Measurements from ENCODE around the gene ITGB5. TPM values are rescaled to one million over a fixed set of nuclear protein-coding genes. Genes with fewer than 3 reads are reported as not detected.

ITGB5 gene
- total RNA-seq, 1 experiment from 2014 or later, result 132 TPM

- CTCF ChIA-PET, result interaction anchor here (0.6 to 1.6 kb wide), 2 partner anchors 120 to 759 kb away, joined by 5 read pairs; no protein-coding TSS in a partner anchor
- no peaks in the 10 kb centered on the region for H3K36me3 ChIP-seq (ENCODE audit: control insufficient read depth, insufficient read depth, low read length)
Measured at GRCh38 chr3:124781476-124782376, 105.4 kb downstream of the ITGB5 start.

GRCh38 chr3:124780761-124781475 is 106.2 kb downstream of the ITGB5 start:
- POLR2A ChIA-PET, result no interaction called here
- Mint-ChIP-seq H3K27ac (ENCODE audit: unreplicated experiment) (peak overlapping the region; percentile 5), H3K27me3 (ENCODE audit: insufficient read depth, unreplicated experiment) (no peaks in the 10 kb centered on the region), H3K4me3 (ENCODE audit: unreplicated experiment) (no peak overlapping the region), H3K36me3 (ENCODE audit: insufficient read depth, unreplicated experiment) (peaks cover 5% of the 10 kb centered on the region), H3K9me3 (ENCODE audit: unreplicated experiment) (no peaks in the 10 kb centered on the region), H3K4me1 (ENCODE audit: low read depth, unreplicated experiment) (peaks cover 16% of the 10 kb centered on the region)
- Histone ChIP-seq H3K36me3 (ENCODE audit: control insufficient read depth, insufficient read depth, low read length) (no peaks in the 10 kb centered on the region), H3K9me3 (no peaks in the 10 kb centered on the region), H3K4me1 (peaks cover 14% of the 10 kb centered on the region; the same call in 1 of the 2 replicates), H3K27me3 (replicated peaks; ENCODE audit: control insufficient read depth, insufficient read depth, low read length) (no peaks in the 10 kb centered on the region), H3K4me3 (ENCODE audit: low read depth, low read length) (no peak overlapping the region)
- BruUV-seq (replicated peaks), result no TSS peak
- CTCF ChIA-PET, result interaction anchor here (1.6 kb wide), 1 partner anchor 121 kb away, joined by 5 read pairs; no protein-coding TSS in a partner anchor
- no peak for TF ChIP-seq CTCF (IDR thresholded peaks at IDR 0.05; ENCODE audit: insufficient read depth in 1 of 2, low read depth in 1 of 2, low read length in 1 of 2, severe bottlenecking in 1 of 2, unreplicated experiment in 1 of 2)
- intact Hi-C loops (cut with micrococcal nuclease; ENCODE audit: unreplicated experiment), result no loop called here
- DNase-seq, result peak; percentile 58 to 63

More at GRCh38 chr3:124781476-124782376, 105.4 kb downstream of the ITGB5 start:
- Mint-ChIP-seq H3K9me3 (ENCODE audit: unreplicated experiment) (no peaks in the 10 kb centered on the region), H3K4me1 (ENCODE audit: low read depth, unreplicated experiment) (peaks cover 16% of the 10 kb centered on the region), H3K27ac (ENCODE audit: unreplicated experiment) (peak overlapping the region; percentile 5), H3K36me3 (ENCODE audit: insufficient read depth, unreplicated experiment) (peaks cover 5% of the 10 kb centered on the region), H3K4me3 (ENCODE audit: unreplicated experiment) (no peak overlapping the region), H3K27me3 (ENCODE audit: insufficient read depth, unreplicated experiment) (no peaks in the 10 kb centered on the region)
- POLR2A ChIA-PET, result no interaction called here
- BruUV-seq (replicated peaks), result no TSS peak
- intact Hi-C loops (cut with micrococcal nuclease; ENCODE audit: unreplicated experiment), result no loop called here
- Histone ChIP-seq H3K4me3 (ENCODE audit: low read depth, low read length) (no peak overlapping the region), H3K9me3 (no peaks in the 10 kb centered on the region), H3K27me3 (replicated peaks; ENCODE audit: control insufficient read depth, insufficient read depth, low read length) (no peaks in the 10 kb centered on the region), H3K4me1 (peaks cover 16% of the 10 kb centered on the region; the same call in 1 of the 2 replicates)
- no peak for DNase-seq
- no peak for TF ChIP-seq CTCF (IDR thresholded peaks at IDR 0.05; ENCODE audit: insufficient read depth in 1 of 2, low read depth in 1 of 2, low read length in 1 of 2, severe bottlenecking in 1 of 2, unreplicated experiment in 1 of 2)

GRCh38 chr3:124780356-124780755 is 106.8 kb downstream of the ITGB5 start:
- H3K4me3 ChIP-seq (ENCODE audit: low read depth, low read length), result no peak overlapping the region
- no peaks in the 10 kb centered on the region for H3K27me3 Mint-ChIP-seq (ENCODE audit: insufficient read depth, unreplicated experiment)
- H3K4me1 Mint-ChIP-seq (ENCODE audit: low read depth, unreplicated experiment), result peaks cover 17% of the 10 kb centered on the region
- no TSS peak for BruUV-seq (replicated peaks)
- no peak overlapping the region for H3K4me3 Mint-ChIP-seq (ENCODE audit: unreplicated experiment)
- intact Hi-C loops (cut with micrococcal nuclease; ENCODE audit: unreplicated experiment), result no loop called here
- peak overlapping the region; percentile 5 for H3K27ac Mint-ChIP-seq (ENCODE audit: unreplicated experiment)
- H3K36me3 ChIP-seq (ENCODE audit: control insufficient read depth, insufficient read depth, low read length), result no peaks in the 10 kb centered on the region
- H3K9me3 ChIP-seq, result no peaks in the 10 kb centered on the region
- no peaks in the 10 kb centered on the region for H3K27me3 ChIP-seq (replicated peaks; ENCODE audit: control insufficient read depth, insufficient read depth, low read length)
- H3K4me1 ChIP-seq, result peaks cover 14% of the 10 kb centered on the region; the same call in 1 of the 2 replicates
- POLR2A ChIA-PET, result no interaction called here
- CTCF ChIA-PET, result interaction anchor here (1.6 kb wide), 1 partner anchor 121 kb away, joined by 5 read pairs; no protein-coding TSS in a partner anchor
- no peak for DNase-seq
- no peaks in the 10 kb centered on the region for H3K9me3 Mint-ChIP-seq (ENCODE audit: unreplicated experiment)
- peaks cover 5% of the 10 kb centered on the region for H3K36me3 Mint-ChIP-seq (ENCODE audit: insufficient read depth, unreplicated experiment)
- no peak for TF ChIP-seq CTCF (IDR thresholded peaks at IDR 0.05; ENCODE audit: insufficient read depth in 1 of 2, low read depth in 1 of 2, low read length in 1 of 2, severe bottlenecking in 1 of 2, unreplicated experiment in 1 of 2)

All from Caco-2 (cell line).